SW 1271 (cell line): Measurements from ENCODE around the gene RNF168.
"Not testable (repeated sequence)": the region's sequence is repeated elsewhere in the genome, so short reads cannot be mapped to it uniquely, and the experiment has no call there.

Experiments used
- DNase-seq, 2 experiments: peaks; one replicate each; lab custom pipeline; 2025; lab: John Stamatoyannopoulos, UW

Gene RNF168

DNA sequence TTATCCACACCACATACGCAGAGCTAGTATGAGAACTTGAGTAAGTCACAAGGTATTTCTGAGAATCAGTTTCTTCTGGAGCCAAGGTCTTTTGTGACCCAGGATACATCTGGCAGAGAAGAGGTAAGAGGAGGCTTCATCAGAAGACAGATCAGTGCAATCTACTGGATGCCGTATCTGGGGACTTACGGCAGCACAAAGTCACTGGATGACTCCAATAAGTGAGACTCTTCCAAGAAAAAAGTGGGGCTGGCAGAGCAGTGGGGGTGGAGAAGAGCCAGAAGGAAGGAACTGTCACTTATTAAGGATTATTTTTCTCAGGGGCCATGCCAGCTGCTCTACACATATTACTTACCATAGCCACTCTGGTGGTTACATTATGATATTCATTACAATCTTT is 39.8 kb downstream of the RNF168 start:
- DNase-seq: no peak

GRCh38 chr3:196463478-196463756 is 40.2 kb downstream of the RNF168 start:
- DNase-seq: no peak

DNA sequence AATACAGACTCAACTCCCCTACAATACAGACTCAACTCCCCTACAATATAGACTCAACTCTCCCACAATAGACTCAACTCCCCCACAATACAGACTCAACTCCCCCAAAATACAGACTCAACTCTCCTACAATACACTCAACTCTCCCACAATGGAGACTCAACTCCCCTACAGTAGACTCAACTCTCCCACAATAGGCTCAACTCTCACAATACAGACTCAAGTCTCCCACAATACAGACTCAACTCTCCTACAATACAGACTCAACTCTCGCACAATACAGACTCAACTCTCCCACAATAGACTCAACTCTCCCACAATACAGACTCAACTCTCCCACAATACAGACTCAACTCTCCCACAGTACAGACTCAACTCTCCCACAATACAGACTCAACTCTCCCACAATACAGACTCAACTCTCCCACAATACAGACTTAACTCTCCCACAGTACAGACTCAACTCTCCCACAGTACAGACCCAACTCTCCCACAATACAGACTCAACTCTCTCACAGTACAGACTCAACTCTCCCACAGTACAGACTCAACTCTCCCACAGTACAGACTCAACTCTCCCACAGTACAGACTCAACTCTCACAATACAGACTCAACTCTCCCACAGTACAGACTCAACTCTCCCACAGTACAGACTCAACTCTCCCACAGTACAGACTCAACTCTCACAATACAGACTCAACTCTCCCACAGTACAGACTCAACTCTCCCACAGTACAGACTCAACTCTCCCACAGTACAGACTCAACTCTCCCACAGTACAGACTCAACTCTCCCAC is 40.7 kb downstream of the RNF168 start:
- DNase-seq: not testable (repeated sequence)

DNA sequence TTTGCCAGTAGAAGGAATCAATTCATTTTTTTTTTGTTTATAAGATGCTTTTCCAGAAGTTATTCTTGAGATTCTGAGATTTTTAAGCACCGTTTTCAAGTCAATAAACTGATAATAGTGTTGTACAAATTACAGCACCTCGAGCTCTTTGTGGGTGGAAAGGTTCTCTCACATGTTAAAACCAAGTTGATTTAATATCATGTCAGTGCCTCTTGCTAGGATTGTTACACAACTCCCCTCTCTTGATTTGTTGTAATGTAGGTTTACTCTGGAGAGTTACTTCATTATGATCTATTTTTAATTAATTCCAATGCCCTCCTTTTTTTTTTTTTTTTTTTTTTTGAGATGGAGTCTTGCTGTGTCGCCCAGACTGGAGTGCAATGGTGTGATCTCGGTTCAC is 45.5 kb downstream of the RNF168 start:
- no peak for DNase-seq

GRCh38 chr3:196457470-196457869 is 46.1 kb downstream of the RNF168 start:
- DNase-seq: not testable (repeated sequence)

- DNase-seq: no peak
These were observed 48.6 kb downstream of the RNF168 start for GRCh38 chr3:196454935-196455334.

DNA sequence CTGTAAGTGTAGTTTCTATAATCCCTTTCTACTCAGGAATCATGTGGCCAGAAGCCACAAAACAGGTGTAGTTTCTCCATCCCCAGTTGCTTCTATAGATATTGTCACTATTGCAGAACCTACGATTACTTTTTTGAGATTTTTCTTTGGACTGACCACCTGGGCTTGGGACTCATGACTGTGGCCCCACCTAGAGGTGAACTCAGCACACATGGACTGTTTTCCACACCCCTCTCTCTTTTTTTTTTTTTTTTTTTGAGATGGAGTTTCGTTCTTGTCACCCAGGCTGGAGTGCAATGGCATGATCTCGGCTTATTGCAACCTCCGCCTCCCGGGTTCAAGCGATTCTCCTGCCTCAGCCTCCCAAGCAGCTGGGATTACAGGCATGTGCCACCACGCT is 58.2 kb downstream of the RNF168 start:
- DNase-seq: not testable (repeated sequence)

DNA sequence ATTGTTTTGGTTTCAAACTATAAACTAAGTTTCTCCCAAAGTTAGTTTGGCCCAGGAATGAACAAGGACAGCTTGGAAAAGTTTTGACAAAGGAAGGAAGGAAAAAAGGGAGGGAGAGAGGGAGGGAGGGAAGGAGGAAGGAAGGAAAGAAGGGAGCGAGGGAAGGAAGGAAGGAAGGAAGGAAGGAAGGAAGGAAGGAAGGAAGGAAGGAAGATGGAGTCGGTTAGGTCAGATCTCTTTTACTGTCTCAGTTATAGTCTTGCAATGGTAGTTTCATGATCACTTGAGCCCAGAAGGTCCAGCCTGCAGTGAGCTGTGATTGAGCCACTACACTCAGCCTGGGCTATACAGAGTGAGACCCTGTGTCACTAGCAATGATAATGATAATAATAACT is 59.1 kb downstream of the RNF168 start:
- DNase-seq: no peak

GRCh38 chr3:196440696-196441095 is 62.9 kb downstream of the RNF168 start:
- no peak for DNase-seq

DNA sequence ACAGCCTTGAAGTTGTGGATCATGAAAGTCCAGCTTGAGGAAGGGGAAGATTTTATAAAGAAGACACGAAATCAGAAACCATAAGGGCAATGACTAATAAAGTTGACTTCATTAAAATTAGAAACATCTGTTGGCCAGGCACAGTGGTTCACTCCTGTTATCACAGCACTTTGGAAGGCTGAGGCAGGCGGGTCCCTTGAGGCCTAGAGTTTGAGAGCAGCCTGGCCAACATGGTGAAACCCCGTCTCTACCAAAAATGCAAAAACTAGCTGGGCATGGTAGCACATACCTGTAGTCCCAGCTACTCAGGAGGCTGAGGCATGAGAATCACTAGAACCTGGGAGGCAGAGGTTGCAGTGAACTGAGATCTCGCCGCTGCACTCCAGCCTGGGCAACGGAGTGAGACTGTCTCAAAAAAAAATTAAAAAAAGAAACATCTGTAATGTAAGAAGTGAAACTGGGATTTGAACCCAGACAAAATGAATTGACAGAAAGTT is 63.5 kb downstream of the RNF168 start:
- no peak for DNase-seq

- peak; percentile 66 to 92 for DNase-seq
These were observed 71.3 kb downstream of the RNF168 start, which contains the start of gene UBXN7 for GRCh38 chr3:196432137-196432879. Gene UBXN7, minus strand, starts transcription at chr3:196432427. Its CDS starts 28 bp downstream, at chr3:196432399.

DNA sequence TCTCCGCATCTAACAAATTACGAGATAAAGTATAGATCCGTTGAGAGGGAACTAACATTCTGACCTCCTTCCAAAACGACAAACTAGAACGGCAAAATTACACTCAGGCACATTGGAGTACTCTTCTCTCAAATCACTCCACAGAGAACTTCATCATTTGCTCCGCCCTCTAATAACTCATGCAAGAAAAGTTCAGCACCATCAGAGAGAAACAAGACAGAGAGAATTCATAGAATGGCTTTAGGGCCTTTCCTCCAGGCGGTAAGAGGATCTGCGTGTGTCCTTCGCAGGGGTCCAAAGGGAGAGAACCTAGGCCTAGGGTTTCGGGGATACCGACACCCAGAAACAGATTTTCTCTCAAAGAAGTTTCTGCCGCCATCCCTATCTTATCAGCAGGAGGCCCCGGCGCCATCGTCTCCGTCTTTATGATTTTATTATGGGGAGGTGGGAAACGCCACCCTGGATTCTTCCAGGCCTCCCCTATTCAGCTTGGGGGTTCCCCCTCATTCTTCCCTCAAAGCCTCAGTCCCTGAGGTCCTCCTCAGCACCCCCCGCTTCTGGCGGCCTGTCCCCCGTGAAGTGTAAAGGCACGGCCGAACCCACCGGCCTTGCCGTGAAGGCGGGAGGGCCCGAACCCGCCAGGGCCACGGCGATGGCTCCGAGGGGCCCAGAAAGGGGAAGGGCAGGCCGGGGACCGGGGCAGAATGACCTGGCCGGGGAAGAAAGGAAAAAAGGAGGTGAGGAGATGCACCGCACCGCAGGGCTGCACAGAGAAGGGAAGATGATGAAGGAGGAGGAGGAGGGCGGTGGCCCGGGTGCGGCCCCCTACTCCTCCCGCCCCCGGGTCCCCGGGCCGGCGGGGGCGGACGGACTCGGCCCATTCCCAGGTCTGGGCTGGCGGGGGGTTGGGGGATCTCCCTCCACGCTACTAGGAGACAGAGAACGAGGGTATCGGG is 72.1 kb downstream of the RNF168 start:
- DNase-seq: peak; percentile 15 to 61

GRCh38 chr3:196428041-196428440 is 75.5 kb downstream of the RNF168 start:
- no peak for DNase-seq

DNA sequence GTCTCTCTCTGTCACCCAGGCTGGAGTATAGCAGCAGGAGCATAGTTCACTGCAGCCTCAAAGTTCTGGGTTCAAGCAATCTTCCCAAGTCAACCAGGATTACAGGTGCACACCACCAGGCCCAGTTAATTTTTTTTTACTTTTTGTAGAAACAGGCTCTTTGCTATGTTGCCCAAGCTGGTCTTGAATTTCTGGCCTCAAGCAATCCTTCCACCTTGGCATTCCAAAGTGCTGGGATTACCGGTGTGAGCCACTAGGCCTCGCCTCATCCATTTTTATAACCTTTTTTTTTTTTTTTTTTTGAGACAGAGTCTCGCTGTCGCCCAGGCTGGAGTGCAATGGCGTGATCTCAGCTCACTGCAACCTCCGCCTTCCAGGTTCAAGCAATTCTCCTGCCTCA is 79.1 kb downstream of the RNF168 start:
- not testable (repeated sequence) for DNase-seq

GRCh38 chr3:196423044-196423781 is 80.4 kb downstream of the RNF168 start:
- DNase-seq: no peak

DNA sequence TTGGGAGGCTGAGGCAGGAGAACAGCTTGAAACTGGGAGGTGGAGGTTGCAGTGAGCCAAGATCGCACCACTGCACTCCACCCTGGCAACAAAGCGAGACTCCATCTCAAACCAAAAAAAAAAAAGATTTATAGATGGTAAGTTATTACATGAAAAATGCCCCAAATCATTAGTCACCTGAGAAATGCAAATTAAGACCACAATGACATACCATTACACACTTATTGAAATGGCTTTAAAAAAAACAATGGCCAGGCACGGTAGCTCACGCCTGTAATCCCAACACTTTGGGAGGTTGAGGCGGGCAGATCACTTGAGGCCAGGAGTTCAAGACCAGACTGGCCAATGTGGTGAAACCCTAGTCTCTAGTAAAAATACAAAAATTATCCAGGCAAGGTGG is 81.9 kb downstream of the RNF168 start:
- DNase-seq: not testable (repeated sequence)

DNA sequence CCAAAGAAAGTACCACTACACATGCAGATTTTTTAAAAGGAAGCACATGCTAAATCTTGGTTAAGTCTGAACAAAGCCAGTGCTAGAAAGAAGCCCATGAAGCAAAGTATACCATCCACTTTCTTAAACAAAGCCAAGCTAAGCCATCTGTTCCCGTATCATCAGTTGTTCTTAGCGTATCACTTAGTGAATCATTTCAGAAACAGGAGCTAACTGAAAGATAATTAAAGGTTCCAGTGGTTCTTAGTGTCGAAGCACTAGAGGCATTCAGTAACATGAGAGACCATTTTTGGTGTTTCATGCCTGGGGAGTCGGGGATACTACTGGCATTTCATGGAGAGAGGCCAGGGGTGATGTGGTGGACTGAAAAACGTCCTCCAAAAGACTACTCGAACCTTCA is 84.2 kb downstream of the RNF168 start:
- DNase-seq: no peak
